ENCODE results near the gene POP4. TPM values are rescaled to one million over a fixed set of nuclear protein-coding genes. Genes with fewer than 3 reads are reported as not detected.

Gene POP4
- total RNA-seq, 2 donors from 2014 or later: 52.4 to 87.5 TPM

- Histone ChIP-seq H3K27ac (no peak overlapping the region), H3K9me3 (no peaks in the 10 kb centered on the region), H3K9ac (ENCODE audit: low read depth in 2 of 2, low read length in 2 of 2) (no peak overlapping the region), H3K27me3 (no peaks in the 10 kb centered on the region), H3K36me3 (no peaks in the 10 kb centered on the region), H3K4me1 (no peaks in the 10 kb centered on the region), H3K4me3 (no peak overlapping the region)
- no peak for TF ChIP-seq CTCF (IDR thresholded peaks at IDR 0.05)
- no peak for DNase-seq
- intact Hi-C loops (cut with DNase I): loop anchor here (10.0 kb wide), 1 partner anchor 77 kb away; no protein-coding TSS in a partner anchor
Observed at GRCh38 chr19:29617366-29618266, 11.5 kb downstream of the POP4 start.

- Histone ChIP-seq H3K4me3 (no peak overlapping the region), H3K27me3 (no peaks in the 10 kb centered on the region), H3K27ac (no peak overlapping the region), H3K9ac (ENCODE audit: low read depth in 2 of 2, low read length in 2 of 2) (no peak overlapping the region), H3K4me1 (no peaks in the 10 kb centered on the region), H3K9me3 (no peaks in the 10 kb centered on the region), H3K36me3 (no peaks in the 10 kb centered on the region)
- no peak for TF ChIP-seq CTCF (IDR thresholded peaks at IDR 0.05)
- intact Hi-C loops (cut with DNase I): loop anchor here (10.0 kb wide), 1 partner anchor 76 kb away; no protein-coding TSS in a partner anchor
- DNase-seq: no peak
Observed at GRCh38 chr19:29618434-29618833, 12.4 kb downstream of the POP4 start.

- Histone ChIP-seq H3K4me3 (no peak overlapping the region), H3K27me3 (no peaks in the 10 kb centered on the region), H3K9ac (ENCODE audit: low read depth in 2 of 2, low read length in 2 of 2) (no peak overlapping the region), H3K36me3 (no peaks in the 10 kb centered on the region), H3K4me1 (no peaks in the 10 kb centered on the region), H3K9me3 (no peaks in the 10 kb centered on the region), H3K27ac (no peak overlapping the region)
- TF ChIP-seq CTCF (IDR thresholded peaks at IDR 0.05): no peak
- intact Hi-C loops (cut with DNase I): loop anchor here (10.0 kb wide), 1 partner anchor 76 kb away; no protein-coding TSS in a partner anchor
- DNase-seq: no peak
Observed at GRCh38 chr19:29618871-29619270, 12.8 kb downstream of the POP4 start.

GRCh38 chr19:29620931-29621351, 14.9 kb downstream of the POP4 start:
- Histone ChIP-seq H3K4me1 (no peaks in the 10 kb centered on the region), H3K27ac (no peak overlapping the region), H3K4me3 (no peak overlapping the region), H3K9ac (ENCODE audit: low read depth in 2 of 2, low read length in 2 of 2) (no peak overlapping the region), H3K36me3 (no peaks in the 10 kb centered on the region), H3K9me3 (no peaks in the 10 kb centered on the region), H3K27me3 (no peaks in the 10 kb centered on the region)
- intact Hi-C loops (cut with DNase I): no loop called here
- no peak for TF ChIP-seq CTCF (IDR thresholded peaks at IDR 0.05)
- DNase-seq: no peak

- H3K4me1 ChIP-seq: no peaks in the 10 kb centered on the region
- H3K36me3 ChIP-seq: no peaks in the 10 kb centered on the region
- TF ChIP-seq CTCF (IDR thresholded peaks at IDR 0.05): no peak
- intact Hi-C loops (cut with DNase I): no loop called here
- H3K27me3 ChIP-seq: no peaks in the 10 kb centered on the region
- DNase-seq: no peak
- H3K4me3 ChIP-seq: no peak overlapping the region
- H3K9ac ChIP-seq (ENCODE audit: low read depth in 2 of 2, low read length in 2 of 2): peak overlapping the region in 1 of 2 donors; percentile 24
- no peaks in the 10 kb centered on the region for H3K9me3 ChIP-seq
- H3K27ac ChIP-seq: no peak overlapping the region
Observed at GRCh38 chr19:29622166-29623070, 16.3 kb downstream of the POP4 start.

Data from colonic mucosa (tissue), 4 donors.